Measurements from ENCODE around the gene OR11H6. TPM values are rescaled to one million over a fixed set of nuclear protein-coding genes. Genes with fewer than 3 reads are reported as not detected.
"Not testable (repeated sequence)": the region's sequence is repeated elsewhere in the genome, so short reads cannot be mapped to it uniquely, and the experiment has no call there.

OR11H6 gene, protein sequence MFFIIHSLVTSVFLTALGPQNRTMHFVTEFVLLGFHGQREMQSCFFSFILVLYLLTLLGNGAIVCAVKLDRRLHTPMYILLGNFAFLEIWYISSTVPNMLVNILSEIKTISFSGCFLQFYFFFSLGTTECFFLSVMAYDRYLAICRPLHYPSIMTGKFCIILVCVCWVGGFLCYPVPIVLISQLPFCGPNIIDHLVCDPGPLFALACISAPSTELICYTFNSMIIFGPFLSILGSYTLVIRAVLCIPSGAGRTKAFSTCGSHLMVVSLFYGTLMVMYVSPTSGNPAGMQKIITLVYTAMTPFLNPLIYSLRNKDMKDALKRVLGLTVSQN
- polyA plus RNA-seq, result not detected in 3 replicates
- polyA plus RNA-seq (2011; ENCODE audit: low read depth), result not detected
- polyA plus RNA-seq (2011; cell fraction: cytosol; rRNA removed), result not detected in 2 replicates
- not detected in 2 replicates for polyA plus RNA-seq (2011; cell fraction: nucleus; rRNA removed)
- polyA plus RNA-seq (2012; ENCODE audit: low replicate concordance), result not detected in 2 replicates
- not detected in 3 replicates for polyA minus RNA-seq
- polyA minus RNA-seq (2011; cell fraction: cytosol; rRNA and poly(A)+ RNA removed), result not detected
- polyA minus RNA-seq (2011; cell fraction: nucleus; rRNA and poly(A)+ RNA removed), result not detected in 2 replicates

- Histone ChIP-seq H3K4me2 (ENCODE audit: control insufficient read depth, extremely low read depth, insufficient read depth, low read depth, low read length) (no peak within 1 kb of the TSS), H3K9me1 (ENCODE audit: control insufficient read depth, extremely low read depth, insufficient read depth, low read length) (no peaks in the 10 kb centered on the region), H3K27me3 (ENCODE audit: control insufficient read depth, extremely low read depth, insufficient read depth, low read length) (no peaks in the 10 kb centered on the region), H3K27ac (ENCODE audit: control insufficient read depth, insufficient read depth, low read length) (no peak within 1 kb of the TSS), H3K36me3 (ENCODE audit: control insufficient read depth in 2 of 2, extremely low read depth in 1 of 2, insufficient read depth in 2 of 2, low read length in 2 of 2) (no peaks in the 10 kb centered on the region), H2AFZ (ENCODE audit: control insufficient read depth, low read length) (no peak within 1 kb of the TSS), H3K79me2 (ENCODE audit: control insufficient read depth, insufficient read depth, low read length) (no peaks in the 10 kb centered on the region), H4K20me1 (ENCODE audit: control insufficient read depth, extremely low read depth, insufficient read depth, low read length) (no peaks in the 10 kb centered on the region), H3K4me3 (ENCODE audit: control insufficient read depth in 2 of 3, extremely low read depth in 1 of 3, insufficient read depth in 2 of 3, low read depth in 1 of 3, low read length in 3 of 3) (no peak within 1 kb of the TSS), H3K4me1 (ENCODE audit: control insufficient read depth, extremely low read depth, insufficient read depth, low read length) (no peaks in the 10 kb centered on the region), H3K9me3 (ENCODE audit: control insufficient read depth, low read depth, low read length) (no peaks in the 10 kb centered on the region), H3K9ac (ENCODE audit: control insufficient read depth, extremely low read depth, insufficient read depth, low read length) (no peak within 1 kb of the TSS)
- DNase-seq (ENCODE audit: low read depth, low spot score) (no peak), FAIRE-seq (no peak)
- TF ChIP-seq, protein P1, sequence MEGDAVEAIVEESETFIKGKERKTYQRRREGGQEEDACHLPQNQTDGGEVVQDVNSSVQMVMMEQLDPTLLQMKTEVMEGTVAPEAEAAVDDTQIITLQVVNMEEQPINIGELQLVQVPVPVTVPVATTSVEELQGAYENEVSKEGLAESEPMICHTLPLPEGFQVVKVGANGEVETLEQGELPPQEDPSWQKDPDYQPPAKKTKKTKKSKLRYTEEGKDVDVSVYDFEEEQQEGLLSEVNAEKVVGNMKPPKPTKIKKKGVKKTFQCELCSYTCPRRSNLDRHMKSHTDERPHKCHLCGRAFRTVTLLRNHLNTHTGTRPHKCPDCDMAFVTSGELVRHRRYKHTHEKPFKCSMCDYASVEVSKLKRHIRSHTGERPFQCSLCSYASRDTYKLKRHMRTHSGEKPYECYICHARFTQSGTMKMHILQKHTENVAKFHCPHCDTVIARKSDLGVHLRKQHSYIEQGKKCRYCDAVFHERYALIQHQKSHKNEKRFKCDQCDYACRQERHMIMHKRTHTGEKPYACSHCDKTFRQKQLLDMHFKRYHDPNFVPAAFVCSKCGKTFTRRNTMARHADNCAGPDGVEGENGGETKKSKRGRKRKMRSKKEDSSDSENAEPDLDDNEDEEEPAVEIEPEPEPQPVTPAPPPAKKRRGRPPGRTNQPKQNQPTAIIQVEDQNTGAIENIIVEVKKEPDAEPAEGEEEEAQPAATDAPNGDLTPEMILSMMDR (optimal IDR thresholded peaks at IDR 0.05 in 1 of 3, IDR thresholded peaks at IDR 0.05 in 1 of 3, conservative IDR thresholded peaks at IDR 0.05 in 1 of 3; ENCODE audit: extremely low read depth in 1 of 3, insufficient read depth in 2 of 3, low read length in 3 of 3), result no peak
- TF ChIP-seq EZH2 (IDR thresholded peaks at IDR 0.05; ENCODE audit: low read length), result no peak
- dilution Hi-C loops (cut with MboI; ENCODE audit: extremely low pct_ligation_motif_present, low sequenced_read_pairs), result no loop called here
Observed at GRCh38 chr14:20223410-20223809, at the start of gene OR11H6. Gene OR11H6, plus strand, starts transcription at chr14:20223710. Its CDS starts 0 bp downstream, at chr14:20223710.

DNA sequence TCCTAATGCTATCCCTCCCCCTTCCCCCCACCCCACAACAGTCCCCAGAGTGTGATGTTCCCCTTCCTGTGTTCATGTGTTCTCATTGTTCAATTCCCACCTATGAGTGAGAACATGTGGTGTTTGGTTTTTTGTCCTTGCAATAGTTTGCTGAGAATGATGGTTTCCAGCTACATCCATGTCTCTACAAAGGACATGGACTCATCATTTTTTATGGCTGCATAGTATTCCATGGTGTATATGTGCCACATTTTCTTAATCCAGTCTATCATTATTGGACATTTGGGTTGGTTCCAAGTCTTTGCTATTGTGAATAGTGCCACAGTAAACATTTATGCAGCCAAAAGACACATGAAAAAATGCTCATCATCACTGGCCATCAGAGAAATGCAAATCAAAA is 49.3 kb upstream of the OR11H6 start:
- DNase-seq (ENCODE audit: low read depth, low spot score); FAIRE-seq; H3K4me1 ChIP-seq (ENCODE audit: control insufficient read depth, extremely low read depth, insufficient read depth, low read length); H3K79me2 ChIP-seq (ENCODE audit: control insufficient read depth, insufficient read depth, low read length); H3K27ac ChIP-seq (ENCODE audit: control insufficient read depth, insufficient read depth, low read length); H3K4me2 ChIP-seq (ENCODE audit: control insufficient read depth, extremely low read depth, insufficient read depth, low read depth, low read length); H3K27me3 ChIP-seq (ENCODE audit: control insufficient read depth, extremely low read depth, insufficient read depth, low read length); H3K4me3 ChIP-seq (ENCODE audit: control insufficient read depth in 2 of 3, extremely low read depth in 1 of 3, insufficient read depth in 2 of 3, low read depth in 1 of 3, low read length in 3 of 3); H3K9me1 ChIP-seq (ENCODE audit: control insufficient read depth, extremely low read depth, insufficient read depth, low read length); dilution Hi-C loops (cut with MboI; ENCODE audit: extremely low pct_ligation_motif_present, low sequenced_read_pairs); H3K9me3 ChIP-seq (ENCODE audit: control insufficient read depth, low read depth, low read length); H3K9ac ChIP-seq (ENCODE audit: control insufficient read depth, extremely low read depth, insufficient read depth, low read length); H2AFZ ChIP-seq (ENCODE audit: control insufficient read depth, low read length); H4K20me1 ChIP-seq (ENCODE audit: control insufficient read depth, extremely low read depth, insufficient read depth, low read length); H3K36me3 ChIP-seq (ENCODE audit: control insufficient read depth in 2 of 2, extremely low read depth in 1 of 2, insufficient read depth in 2 of 2, low read length in 2 of 2): not testable (repeated sequence)
